ENCODE data around the gene DMAC2L.
"Not testable (repeated sequence)": the region's sequence is repeated elsewhere in the genome, so short reads cannot be mapped to it uniquely, and the experiment has no call there.

Gene DMAC2L

GRCh38 chr14:50311972-50312733, at the start of gene DMAC2L, which contains the start of gene L2HGDH:
Gene DMAC2L (plus strand): TSS chr14:50312324. CDS start chr14:50321488, 9,164 bp downstream.
Gene L2HGDH (minus strand): TSS chr14:50312229. CDS start chr14:50312150, 79 bp downstream.
- peak; percentile 73 for DNase-seq (ENCODE audit: low read depth, low spot score)

- no peak for DNase-seq (ENCODE audit: low read depth, low spot score)
These were observed 49.3 kb upstream of the DMAC2L start for GRCh38 chr14:50262865-50263264.

GRCh38 chr14:50263321-50263720, 48.8 kb upstream of the DMAC2L start:
- DNase-seq (ENCODE audit: low read depth, low spot score) = no peak

GRCh38 chr14:50265029-50265428, 47.1 kb upstream of the DMAC2L start:
- no peak for DNase-seq (ENCODE audit: low read depth, low spot score)

- no peak for DNase-seq (ENCODE audit: low read depth, low spot score)
These were observed 41.2 kb upstream of the DMAC2L start for GRCh38 chr14:50270932-50271331.

- DNase-seq (ENCODE audit: low read depth, low spot score) = no peak
These were observed 39.6 kb upstream of the DMAC2L start for GRCh38 chr14:50272498-50272897.

GRCh38 chr14:50285861-50286260, 26.3 kb upstream of the DMAC2L start:
- no peak for DNase-seq (ENCODE audit: low read depth, low spot score)

GRCh38 chr14:50288146-50288545, 24.0 kb upstream of the DMAC2L start:
- no peak for DNase-seq (ENCODE audit: low read depth, low spot score)

GRCh38 chr14:50290306-50290705, 21.8 kb upstream of the DMAC2L start:
- no peak for DNase-seq (ENCODE audit: low read depth, low spot score)

GRCh38 chr14:50299585-50299984, 12.5 kb upstream of the DMAC2L start:
- no peak for DNase-seq (ENCODE audit: low read depth, low spot score)

- DNase-seq (ENCODE audit: low read depth, low spot score) = no peak
These were observed 10.2 kb upstream of the DMAC2L start for GRCh38 chr14:50301914-50302313.

GRCh38 chr14:50303744-50304471, 8.2 kb upstream of the DMAC2L start:
- DNase-seq (ENCODE audit: low read depth, low spot score) = no peak

GRCh38 chr14:50308363-50308915, 3.7 kb upstream of the DMAC2L start:
- no peak for DNase-seq (ENCODE audit: low read depth, low spot score)

GRCh38 chr14:50310445-50310844, 1.7 kb upstream of the DMAC2L start:
- DNase-seq (ENCODE audit: low read depth, low spot score) = no peak

- DNase-seq (ENCODE audit: low read depth, low spot score) = no peak
These were observed 670 bp upstream of the DMAC2L start for GRCh38 chr14:50311337-50311971.

GRCh38 chr14:50312734-50313054, 570 bp downstream of the DMAC2L start:
- DNase-seq (ENCODE audit: low read depth, low spot score) = no peak

- DNase-seq (ENCODE audit: low read depth, low spot score) = not testable (repeated sequence)
These were observed 2.0 kb downstream of the DMAC2L start for GRCh38 chr14:50314098-50314497.

- no peak for DNase-seq (ENCODE audit: low read depth, low spot score)
These were observed 6.0 kb downstream of the DMAC2L start for GRCh38 chr14:50318031-50318626.

- no peak for DNase-seq (ENCODE audit: low read depth, low spot score)
These were observed 7.2 kb downstream of the DMAC2L start for GRCh38 chr14:50319293-50319692.

- DNase-seq (ENCODE audit: low read depth, low spot score) = no peak
These were observed 7.6 kb downstream of the DMAC2L start for GRCh38 chr14:50319721-50320120.

- no peak for DNase-seq (ENCODE audit: low read depth, low spot score)
These were observed 8.2 kb downstream of the DMAC2L start for GRCh38 chr14:50320283-50320682.
